ENCODE data around the gene DCST1.

DCST1 gene

DNA sequence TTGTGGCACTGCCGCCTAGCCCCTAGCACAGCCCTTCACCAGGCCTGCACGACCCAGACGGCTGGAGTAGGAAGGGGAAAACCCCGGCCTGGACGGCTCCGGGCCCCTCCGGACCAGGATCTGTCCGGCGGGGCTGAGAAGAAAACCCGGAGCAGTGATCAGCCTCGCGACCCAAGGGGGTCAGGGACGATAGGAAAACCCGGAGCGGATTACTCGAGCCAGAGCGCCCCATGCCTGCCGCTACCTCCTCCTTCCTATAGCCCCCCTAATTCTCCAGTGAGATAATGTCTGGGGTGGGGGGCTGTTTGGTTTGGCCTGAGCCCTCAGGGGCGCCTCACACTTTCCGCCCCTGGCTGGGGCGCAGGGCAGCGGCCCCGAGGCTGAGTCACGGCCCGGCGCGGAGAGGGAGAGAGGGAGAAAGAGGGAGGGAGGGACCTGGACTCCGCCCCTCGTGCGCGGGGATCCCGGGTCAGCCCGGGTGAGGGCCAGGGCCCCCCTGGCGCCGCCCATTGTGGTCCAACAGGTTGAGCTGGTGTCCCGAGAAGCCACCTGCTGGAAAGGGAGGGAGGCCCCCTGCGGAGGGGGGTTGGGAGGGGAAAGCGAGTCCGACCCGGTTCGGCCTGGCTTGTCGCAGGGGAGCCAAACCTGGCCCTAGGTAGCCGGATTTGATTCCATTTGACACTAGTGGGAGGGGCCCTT, 32.7 kb upstream of the DCST1 start:
- DNase-seq (ENCODE audit: low read depth in 2 of 2), result peak; percentile 67 to 86

- DNase-seq (ENCODE audit: low read depth in 2 of 2), result no peak
Measured at GRCh38 chr1:155001425-155001674, 32.3 kb upstream of the DCST1 start.

DNA sequence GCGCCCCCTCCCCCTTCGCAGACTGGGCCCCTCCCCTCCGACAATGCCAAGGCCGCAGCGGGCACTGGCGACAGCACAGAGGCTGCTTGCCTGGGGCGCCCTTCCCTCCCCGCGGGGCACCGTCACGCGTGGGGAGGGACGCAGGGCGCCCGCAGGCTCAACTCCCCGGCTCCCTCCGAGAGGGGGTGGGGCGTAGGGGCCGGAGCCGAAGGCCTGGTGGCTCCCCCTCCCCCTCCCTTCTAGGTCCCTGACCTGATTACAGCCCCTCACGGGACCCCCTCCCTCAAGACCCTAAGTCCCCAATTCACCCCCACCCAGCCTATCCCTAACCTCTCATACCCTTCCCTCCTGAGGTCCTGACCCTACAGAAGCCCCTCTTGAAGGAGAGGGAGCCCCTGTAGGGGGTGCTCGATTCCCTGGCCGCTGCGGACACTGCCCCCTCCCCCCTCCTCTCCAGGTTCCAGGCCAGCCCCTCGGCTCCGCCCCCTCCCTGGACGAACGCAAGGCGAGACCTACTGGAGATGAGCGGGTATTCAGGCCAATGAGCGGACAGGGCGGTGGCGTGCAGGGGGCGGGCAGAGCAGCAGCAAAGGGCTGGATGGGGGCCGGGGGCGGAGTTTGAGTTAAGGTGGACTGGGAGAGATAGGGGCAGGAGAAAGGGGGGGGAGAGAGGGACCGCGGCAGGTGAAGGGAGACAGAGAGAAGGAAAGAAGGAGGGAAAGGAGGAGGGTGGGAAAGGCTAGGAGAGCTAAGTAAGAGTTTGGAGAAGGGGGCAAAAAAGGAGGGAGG, 31.8 kb upstream of the DCST1 start:
- DNase-seq (ENCODE audit: low read depth in 2 of 2), result peak; percentile 97 to 100

DNA sequence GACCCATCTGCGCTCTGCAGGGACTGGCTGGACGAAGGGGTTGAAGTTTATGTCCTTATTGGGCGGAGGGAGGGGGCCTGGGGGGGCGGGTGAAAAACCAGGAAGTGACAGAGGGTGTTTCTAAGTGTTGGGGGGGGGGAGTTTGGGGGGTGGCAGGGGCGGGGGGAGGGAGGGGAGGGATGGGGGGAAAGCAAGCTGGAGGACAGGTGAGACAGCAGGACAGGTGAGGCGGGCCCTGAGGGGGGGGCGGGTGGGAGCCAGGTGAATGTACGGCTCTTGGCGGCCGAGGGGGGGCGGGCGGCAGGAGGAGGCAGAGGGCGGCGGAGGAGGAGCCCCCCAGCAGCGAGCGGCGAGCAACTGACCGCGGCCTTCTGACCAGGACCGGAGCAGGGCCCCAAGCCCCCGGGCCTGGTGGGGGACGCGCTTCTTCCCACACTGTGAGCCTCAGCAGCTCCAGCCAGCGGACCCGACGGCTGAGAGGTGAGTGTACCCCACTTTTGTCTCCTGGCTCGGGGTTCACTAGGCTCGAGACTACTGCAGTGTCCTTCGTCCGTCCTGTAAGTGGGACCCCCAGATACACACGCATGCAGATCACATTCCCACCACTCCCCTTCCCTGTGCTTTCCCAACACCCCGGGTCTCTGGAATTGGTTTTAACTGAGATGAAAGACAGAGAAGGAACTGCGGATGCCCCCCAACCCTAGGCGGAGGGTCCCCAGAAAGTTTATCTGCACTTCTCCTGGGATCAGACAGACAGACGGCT, 31.0 kb upstream of the DCST1 start, which contains the start of gene ZBTB7B:
Gene ZBTB7B, plus strand, starts transcription at position 339 of the 763 bp plus-strand sequence. CDS start 11,859 bp downstream, outside the sequence.
- DNase-seq (ENCODE audit: low read depth in 2 of 2), result no peak

- DNase-seq (ENCODE audit: low read depth in 2 of 2), result no peak
Measured at GRCh38 chr1:155003227-155003765, 30.3 kb upstream of the DCST1 start.

DNA sequence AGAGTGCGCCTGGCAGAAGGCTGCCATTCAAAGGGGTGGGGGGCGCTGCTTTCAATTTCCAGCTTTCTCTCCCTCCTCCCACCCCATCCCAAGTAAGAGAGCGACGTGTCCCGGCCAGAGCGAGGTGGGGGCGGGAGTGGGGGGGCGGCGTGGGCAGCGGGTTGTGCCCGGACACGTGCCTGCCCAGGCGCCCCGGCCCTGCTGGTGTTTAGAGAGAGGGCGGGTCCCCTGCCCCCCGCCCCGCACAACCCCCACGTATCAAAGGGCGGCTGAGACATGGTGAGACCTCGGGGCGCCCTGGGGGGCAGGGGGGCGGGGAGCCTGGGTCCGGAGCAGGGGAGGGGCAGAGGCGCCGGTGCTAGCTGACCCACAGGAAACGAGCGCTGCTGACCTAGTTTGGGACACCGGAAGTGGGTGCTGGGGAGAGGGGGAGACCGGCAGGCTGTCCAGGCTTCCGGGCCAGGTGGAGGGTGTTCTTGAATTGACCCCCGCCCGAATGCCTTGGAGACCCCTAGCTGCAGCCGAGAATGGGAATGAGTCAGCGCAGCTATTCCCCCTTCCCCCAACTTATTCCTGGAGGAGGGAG, 29.8 kb upstream of the DCST1 start:
- no peak for DNase-seq (ENCODE audit: low read depth in 2 of 2)

DNA sequence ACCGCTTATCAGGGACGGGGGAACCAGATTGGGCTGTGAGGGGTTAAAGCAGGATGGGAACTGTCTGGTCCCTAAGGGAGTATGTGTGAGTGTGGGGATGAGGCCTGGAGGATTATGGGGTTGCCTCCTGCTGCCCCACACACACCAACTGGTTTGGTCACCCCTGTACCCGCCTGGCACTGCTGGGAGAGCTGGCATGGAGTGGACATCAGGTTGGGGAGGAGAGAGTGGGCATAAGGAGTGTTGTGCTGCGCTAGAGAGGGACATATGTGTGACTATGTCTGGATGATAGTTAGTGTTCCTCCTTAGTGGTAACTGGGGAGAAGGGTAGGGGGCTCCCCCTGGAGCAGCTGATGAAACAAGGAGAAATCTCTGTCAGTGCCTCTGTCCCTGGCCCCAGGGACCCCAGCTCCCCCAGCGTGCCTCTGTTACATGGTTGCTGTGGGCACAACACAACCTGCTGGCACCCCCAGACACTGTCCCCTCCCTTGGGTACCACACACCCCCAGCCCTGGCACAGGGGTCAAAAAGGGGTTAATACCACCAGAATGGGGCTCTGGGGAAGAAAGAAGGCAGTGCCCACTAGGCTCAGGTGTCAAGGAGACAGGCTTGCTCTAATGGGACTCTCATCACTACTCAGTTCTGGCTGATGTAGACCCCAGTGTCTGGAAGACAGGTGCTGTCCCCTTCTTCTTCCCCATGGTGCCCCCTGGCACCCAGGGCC, 29.1 kb upstream of the DCST1 start:
- no peak for DNase-seq (ENCODE audit: low read depth in 2 of 2)

GRCh38 chr1:155005076-155006011, 28.3 kb upstream of the DCST1 start:
- DNase-seq (ENCODE audit: low read depth in 2 of 2), result no peak

DNA sequence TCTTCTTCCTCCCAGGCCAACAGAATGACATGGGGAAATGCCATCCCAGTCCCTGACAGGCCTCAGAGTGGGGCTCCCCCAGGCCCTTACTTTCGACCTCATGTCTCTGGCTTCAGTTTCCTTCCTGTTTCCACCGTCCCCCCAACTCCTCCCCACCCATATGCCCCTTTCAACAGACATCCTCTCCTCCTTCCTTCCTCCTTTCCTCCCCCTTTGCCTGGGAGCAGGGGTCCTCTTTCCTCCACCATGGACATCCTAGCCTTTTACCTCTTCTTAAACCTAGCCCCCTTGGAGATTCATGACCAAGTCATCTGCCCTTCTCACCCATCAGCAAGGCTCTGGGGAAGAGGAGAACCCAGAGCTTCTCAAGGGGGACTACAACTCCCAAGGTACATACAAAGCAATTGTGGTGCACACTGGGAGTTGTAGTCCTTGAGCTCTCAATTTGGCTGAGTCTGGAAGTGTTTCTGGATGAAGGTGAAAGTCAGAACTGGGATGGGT, 27.0 kb upstream of the DCST1 start:
- DNase-seq (ENCODE audit: low read depth in 2 of 2), result no peak

GRCh38 chr1:155007251-155007828, 26.3 kb upstream of the DCST1 start:
- DNase-seq (ENCODE audit: low read depth in 2 of 2), result no peak

DNA sequence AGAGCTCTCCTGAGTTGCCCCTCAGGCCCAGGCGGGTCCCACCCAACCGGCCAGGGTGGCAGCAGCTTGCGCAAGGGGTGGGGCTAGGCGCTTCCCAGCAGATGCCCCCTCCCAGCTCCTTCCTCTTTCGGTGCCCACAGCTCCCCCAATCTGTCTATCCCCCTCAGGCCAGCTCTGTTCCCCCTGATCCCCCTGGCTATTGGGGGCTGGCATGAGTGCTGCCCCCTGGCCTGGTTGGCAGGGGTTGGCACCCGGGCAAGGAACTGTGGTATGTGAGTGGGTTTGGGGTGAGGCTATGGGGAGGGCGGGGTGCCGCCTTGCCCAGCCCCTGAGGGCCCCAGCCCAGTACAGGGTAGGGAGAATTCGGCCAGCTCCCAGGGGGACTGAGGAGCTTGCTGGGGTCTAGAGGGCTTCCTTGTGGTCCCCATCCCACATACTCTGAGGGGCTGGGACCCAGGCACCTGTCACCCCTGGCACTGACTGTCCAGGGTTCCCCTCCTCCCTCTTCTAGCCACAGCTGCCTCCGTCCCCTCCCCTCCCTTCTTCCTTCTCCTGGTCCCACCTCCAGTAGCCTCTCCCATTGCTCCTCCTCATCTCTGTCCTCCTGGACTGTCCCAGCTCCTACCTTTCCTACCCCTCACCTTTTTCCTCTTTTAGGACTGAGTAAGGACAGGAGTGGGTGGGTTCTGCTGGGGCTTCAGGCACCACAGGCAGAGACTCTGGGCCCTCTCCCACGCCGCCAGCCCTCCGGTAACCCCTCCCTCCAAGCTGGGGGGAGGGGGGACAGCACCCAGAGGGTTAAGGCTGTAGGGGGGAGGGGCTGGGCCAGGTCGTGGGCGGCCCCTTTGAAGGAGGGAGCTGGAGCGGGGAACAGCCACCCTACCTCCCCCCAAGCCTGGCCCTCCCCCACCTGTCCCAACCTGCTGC, 25.3 kb upstream of the DCST1 start:
- DNase-seq (ENCODE audit: low read depth in 2 of 2), result peak in 1 of 2 experiments; percentile 88

DNA sequence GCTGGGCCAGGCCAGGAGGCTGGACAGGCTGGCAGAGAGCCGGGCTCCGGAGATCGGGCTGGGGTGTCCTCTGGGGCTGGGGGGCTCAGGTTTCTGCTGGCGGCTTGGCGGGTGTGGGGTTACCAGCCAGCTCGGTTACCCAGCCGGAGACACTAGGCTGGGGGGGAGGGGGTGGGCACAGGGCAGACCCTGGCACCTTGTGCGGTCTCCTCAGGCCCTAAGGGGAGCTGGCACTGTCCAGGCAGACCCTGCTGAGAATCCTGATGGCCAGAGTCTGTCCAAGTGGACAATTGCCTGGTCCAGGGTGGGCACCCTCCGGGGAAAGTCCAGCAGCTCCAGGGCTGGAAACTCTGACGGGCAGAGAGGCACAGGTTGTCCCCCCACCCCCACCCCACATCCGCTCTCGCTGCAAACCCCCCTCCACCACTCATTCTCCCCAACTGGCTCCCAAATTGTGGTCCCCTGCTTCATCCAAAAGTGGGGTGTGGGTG, 24.4 kb upstream of the DCST1 start:
- no peak for DNase-seq (ENCODE audit: low read depth in 2 of 2)

DNA sequence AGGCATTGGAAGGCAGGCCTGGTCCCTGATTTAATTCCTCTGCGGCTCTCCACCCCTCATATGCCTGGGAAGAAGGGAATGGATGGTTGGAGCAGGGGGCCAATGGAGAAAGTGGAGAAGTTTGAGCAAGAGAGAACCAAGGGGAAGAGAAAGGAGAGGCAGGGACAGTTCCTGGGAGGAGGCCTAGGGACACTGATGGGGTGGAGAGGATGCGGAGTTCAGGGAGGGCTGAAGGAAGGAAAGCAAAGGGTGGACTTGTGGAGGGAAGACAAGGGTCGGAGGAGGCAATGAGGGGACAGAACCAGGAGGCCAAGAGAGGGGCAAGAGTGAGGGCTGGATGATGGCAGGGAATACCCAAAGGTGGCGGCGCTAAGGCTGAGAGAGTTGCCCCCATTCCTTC, 23.9 kb upstream of the DCST1 start:
- DNase-seq (ENCODE audit: low read depth in 2 of 2), result no peak

DNA sequence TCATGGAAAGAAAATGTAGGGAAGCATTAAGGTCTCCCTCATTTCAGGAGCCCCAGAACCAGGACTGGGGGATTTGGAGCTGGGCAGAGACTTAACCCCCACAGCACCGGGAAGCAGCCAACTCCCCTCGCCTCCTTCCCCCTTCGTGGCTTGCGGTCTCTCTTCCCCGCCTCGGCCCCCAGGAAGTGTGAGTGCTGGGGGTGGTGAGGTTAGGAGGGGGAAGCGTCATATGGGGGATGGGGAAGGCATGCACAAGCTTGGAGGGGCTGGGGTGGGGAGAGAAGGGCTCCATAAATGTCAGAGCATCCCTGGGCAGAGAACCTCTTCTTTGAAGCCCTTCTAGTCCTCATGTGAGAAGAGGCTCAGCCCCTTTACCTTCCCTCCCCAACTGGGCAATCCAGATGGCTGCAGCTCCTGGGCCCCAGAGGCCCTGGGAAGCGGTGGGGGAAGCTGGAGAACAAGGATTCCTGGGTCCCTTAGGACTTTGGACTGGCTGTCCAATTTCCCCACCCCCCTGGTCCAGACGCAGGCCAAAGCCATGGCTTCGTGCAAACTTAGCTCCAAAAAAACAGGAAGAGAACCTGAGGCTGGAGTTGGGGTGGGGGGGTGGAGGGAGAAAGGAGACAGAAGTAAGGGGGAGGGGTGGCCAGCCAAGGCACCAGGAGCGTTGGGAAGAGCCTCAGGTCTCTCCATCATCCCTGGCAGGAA, 23.3 kb upstream of the DCST1 start:
- DNase-seq (ENCODE audit: low read depth in 2 of 2), result no peak

- DNase-seq (ENCODE audit: low read depth in 2 of 2), result no peak
Measured at GRCh38 chr1:155011004-155011416, 22.6 kb upstream of the DCST1 start.

GRCh38 chr1:155011437-155012025, 22.1 kb upstream of the DCST1 start:
- no peak for DNase-seq (ENCODE audit: low read depth in 2 of 2)

- no peak for DNase-seq (ENCODE audit: low read depth in 2 of 2)
Measured at GRCh38 chr1:155012026-155012546, 21.5 kb upstream of the DCST1 start.
